ENCODE results near the gene TBCD. TPM values are rescaled to one million over a fixed set of nuclear protein-coding genes. Genes with fewer than 3 reads are reported as not detected.

Gene TBCD
- total and polyA plus RNA-seq, 5 experiments from 2014 or later: 41.2 to 170 (median 91.9) TPM

- no peak for DNase-seq
- ATAC-seq: no peak
- Mint-ChIP-seq H3K27ac (peak overlapping the region in 3 of 10 donors; percentile 51 to 67 (median 66)), H3K4me1 (peaks cover 0 to 8% (median 4%) of the 10 kb centered on the region in 4 donors), H3K4me3 (no peak overlapping the region), H3K27me3 (no peaks in the 10 kb centered on the region), H3K9me3 (no peaks in the 10 kb centered on the region), H3K36me3 (peaks cover 0 to 10% (median 0%) of the 10 kb centered on the region in 3 donors)
- POLR2A ChIA-PET: interaction anchor here (0.6 kb wide), 1 partner anchor 108 kb away, joined by 4 read pairs; no protein-coding TSS in a partner anchor
These were observed 37.9 kb downstream of the TBCD start for GRCh38 chr17:82789806-82790205.

GRCh38 chr17:82790391-82790790 is 38.5 kb downstream of the TBCD start:
- DNase-seq (no peak), ATAC-seq (no peak)
- Mint-ChIP-seq H3K27ac (peak overlapping the region in 2 of 10 donors; percentile 51 to 85), H3K4me1 (peaks cover 0 to 10% (median 4%) of the 10 kb centered on the region in 4 donors), H3K36me3 (peaks cover 0 to 10% (median 0%) of the 10 kb centered on the region in 3 donors), H3K27me3 (no peaks in the 10 kb centered on the region), H3K4me3 (no peak overlapping the region), H3K9me3 (no peaks in the 10 kb centered on the region)
- POLR2A ChIA-PET: interaction anchor here (0.6 kb wide), 1 partner anchor 107 kb away, joined by 4 read pairs; no protein-coding TSS in a partner anchor

GRCh38 chr17:82791532-82791931 is 39.7 kb downstream of the TBCD start:
- POLR2A ChIA-PET: interaction anchor here (0.7 kb wide), 1 partner anchor 19 kb away, joined by 4 read pairs; no protein-coding TSS in a partner anchor
- Mint-ChIP-seq H3K36me3 (peaks cover 0 to 9% (median 0%) of the 10 kb centered on the region in 3 donors), H3K9me3 (no peaks in the 10 kb centered on the region), H3K27me3 (no peaks in the 10 kb centered on the region), H3K4me3 (no peak overlapping the region), H3K27ac (peak overlapping the region in 2 of 10 donors; percentile 58 to 76), H3K4me1 (peaks cover 0 to 10% (median 4%) of the 10 kb centered on the region in 4 donors)
- ATAC-seq (no peak), DNase-seq (no peak)

- Mint-ChIP-seq H3K27me3 (no peaks in the 10 kb centered on the region), H3K4me3 (no peak overlapping the region), H3K9me3 (no peaks in the 10 kb centered on the region), H3K4me1 (peaks cover 0 to 6% (median 1%) of the 10 kb centered on the region in 4 donors), H3K27ac (no peak overlapping the region), H3K36me3 (peaks cover 0 to 20% (median 2%) of the 10 kb centered on the region in 3 donors)
- ATAC-seq (no peak), DNase-seq (no peak)
- POLR2A ChIA-PET: no interaction called here
These were observed 42.2 kb downstream of the TBCD start for GRCh38 chr17:82793974-82794630.

GRCh38 chr17:82794781-82795482 is 43.1 kb downstream of the TBCD start:
- H3K4me1 Mint-ChIP-seq: peaks cover 0 to 6% (median 3%) of the 10 kb centered on the region in 4 donors
- DNase-seq (no peak), ATAC-seq (no peak)
- H3K27ac Mint-ChIP-seq: peak overlapping the region in 2 of 10 donors; percentile 52 to 65
- no peak overlapping the region for H3K4me3 Mint-ChIP-seq
- H3K9me3 Mint-ChIP-seq: no peaks in the 10 kb centered on the region
- no peaks in the 10 kb centered on the region for H3K27me3 Mint-ChIP-seq
- peaks cover 0 to 24% (median 4%) of the 10 kb centered on the region in 3 donors for H3K36me3 Mint-ChIP-seq
- POLR2A ChIA-PET: no interaction called here

GRCh38 chr17:82795615-82796014 is 43.8 kb downstream of the TBCD start:
- Mint-ChIP-seq H3K4me1 (peaks cover 0 to 7% (median 3%) of the 10 kb centered on the region in 4 donors), H3K27ac (no peak overlapping the region), H3K27me3 (no peaks in the 10 kb centered on the region), H3K4me3 (no peak overlapping the region), H3K9me3 (no peaks in the 10 kb centered on the region), H3K36me3 (peaks cover 0 to 29% (median 4%) of the 10 kb centered on the region in 3 donors)
- ATAC-seq (no peak), DNase-seq (peak in 1 of 10 donors; percentile 53)
- POLR2A ChIA-PET: no interaction called here

- no peaks in the 10 kb centered on the region for H3K9me3 Mint-ChIP-seq
- H3K36me3 Mint-ChIP-seq: peaks cover 0 to 28% (median 6%) of the 10 kb centered on the region in 3 donors
- peaks cover 0 to 10% (median 9%) of the 10 kb centered on the region in 4 donors for H3K4me1 Mint-ChIP-seq
- POLR2A ChIA-PET: no interaction called here
- H3K27me3 Mint-ChIP-seq: no peaks in the 10 kb centered on the region
- peak overlapping the region in 4 of 10 donors; percentile 8 to 77 (median 16) for H3K27ac Mint-ChIP-seq
- no peak for ATAC-seq
- peak in 1 of 10 donors; percentile 13 for DNase-seq
- no peak overlapping the region for H3K4me3 Mint-ChIP-seq
These were observed 45.2 kb downstream of the TBCD start for GRCh38 chr17:82797061-82797460.

GRCh38 chr17:82798752-82799151 is 46.9 kb downstream of the TBCD start:
- H3K4me3 Mint-ChIP-seq: no peak overlapping the region
- H3K9me3 Mint-ChIP-seq: no peaks in the 10 kb centered on the region
- POLR2A ChIA-PET: no interaction called here
- no peak overlapping the region for H3K27ac Mint-ChIP-seq
- H3K36me3 Mint-ChIP-seq: peaks cover 0 to 31% (median 8%) of the 10 kb centered on the region in 3 donors
- ATAC-seq (no peak), DNase-seq (peak in 1 of 10 donors; percentile 34)
- H3K27me3 Mint-ChIP-seq: no peaks in the 10 kb centered on the region
- H3K4me1 Mint-ChIP-seq: peaks cover 0 to 18% (median 14%) of the 10 kb centered on the region in 4 donors

GRCh38 chr17:82799591-82799990 is 47.7 kb downstream of the TBCD start:
- H3K9me3 Mint-ChIP-seq: no peaks in the 10 kb centered on the region
- H3K27me3 Mint-ChIP-seq: no peaks in the 10 kb centered on the region
- POLR2A ChIA-PET: no interaction called here
- H3K4me1 Mint-ChIP-seq: peaks cover 0 to 19% (median 14%) of the 10 kb centered on the region in 4 donors
- H3K4me3 Mint-ChIP-seq: no peak overlapping the region
- DNase-seq (peak in 1 of 10 donors; percentile 14), ATAC-seq (no peak)
- H3K36me3 Mint-ChIP-seq: peaks cover 0 to 31% (median 8%) of the 10 kb centered on the region in 3 donors
- no peak overlapping the region for H3K27ac Mint-ChIP-seq

GRCh38 chr17:82800885-82801284 is 49.0 kb downstream of the TBCD start:
- Mint-ChIP-seq H3K27me3 (no peaks in the 10 kb centered on the region), H3K9me3 (no peaks in the 10 kb centered on the region), H3K4me1 (peaks cover 0 to 19% (median 13%) of the 10 kb centered on the region in 4 donors), H3K4me3 (no peak overlapping the region), H3K27ac (peak overlapping the region in 1 of 10 donors; percentile 89), H3K36me3 (peaks cover 0 to 31% (median 8%) of the 10 kb centered on the region in 3 donors)
- ATAC-seq (no peak), DNase-seq (peak in 1 of 10 donors; percentile 23)
- POLR2A ChIA-PET: no interaction called here

GRCh38 chr17:82801377-82801970 is 49.6 kb downstream of the TBCD start:
- POLR2A ChIA-PET: no interaction called here
- Mint-ChIP-seq H3K27ac (peak overlapping the region in 5 of 10 donors; percentile 58 to 89 (median 76)), H3K4me1 (peaks cover 0 to 19% (median 13%) of the 10 kb centered on the region in 4 donors), H3K9me3 (no peaks in the 10 kb centered on the region), H3K36me3 (peaks cover 0 to 35% (median 8%) of the 10 kb centered on the region in 3 donors), H3K4me3 (no peak overlapping the region), H3K27me3 (peaks cover 0 to 1% (median 0%) of the 10 kb centered on the region in 5 donors)
- ATAC-seq (no peak), DNase-seq (peak in 1 of 10 donors; percentile 24)

GRCh38 chr17:82802075-82802780 is 50.4 kb downstream of the TBCD start:
- Mint-ChIP-seq H3K27me3 (peaks cover 0 to 1% (median 0%) of the 10 kb centered on the region in 5 donors), H3K4me1 (peaks cover 0 to 19% (median 13%) of the 10 kb centered on the region in 4 donors), H3K27ac (peak overlapping the region in 2 of 10 donors; percentile 37 to 68), H3K9me3 (no peaks in the 10 kb centered on the region), H3K36me3 (peaks cover 0 to 36% (median 8%) of the 10 kb centered on the region in 3 donors), H3K4me3 (no peak overlapping the region)
- no peak for ATAC-seq
- peak in 1 of 10 donors; percentile 37 for DNase-seq
- POLR2A ChIA-PET: no interaction called here
